Measurements from ENCODE around the gene FAM241A. TPM values are rescaled to one million over a fixed set of nuclear protein-coding genes. Genes with fewer than 3 reads are reported as not detected.

Gene FAM241A
- total RNA-seq (2022; extraction: Qiagen RNA extraction; ENCODE audit: low read depth): 0.74 to 1.1 TPM (median 0.95 TPM) in 5 replicates

GRCh38 chr4:112145326-112145789 is at the start of gene FAM241A:
Gene FAM241A, plus strand, starts transcription at chr4:112145454. Its CDS starts 127 bp downstream, at chr4:112145581.

DNA sequence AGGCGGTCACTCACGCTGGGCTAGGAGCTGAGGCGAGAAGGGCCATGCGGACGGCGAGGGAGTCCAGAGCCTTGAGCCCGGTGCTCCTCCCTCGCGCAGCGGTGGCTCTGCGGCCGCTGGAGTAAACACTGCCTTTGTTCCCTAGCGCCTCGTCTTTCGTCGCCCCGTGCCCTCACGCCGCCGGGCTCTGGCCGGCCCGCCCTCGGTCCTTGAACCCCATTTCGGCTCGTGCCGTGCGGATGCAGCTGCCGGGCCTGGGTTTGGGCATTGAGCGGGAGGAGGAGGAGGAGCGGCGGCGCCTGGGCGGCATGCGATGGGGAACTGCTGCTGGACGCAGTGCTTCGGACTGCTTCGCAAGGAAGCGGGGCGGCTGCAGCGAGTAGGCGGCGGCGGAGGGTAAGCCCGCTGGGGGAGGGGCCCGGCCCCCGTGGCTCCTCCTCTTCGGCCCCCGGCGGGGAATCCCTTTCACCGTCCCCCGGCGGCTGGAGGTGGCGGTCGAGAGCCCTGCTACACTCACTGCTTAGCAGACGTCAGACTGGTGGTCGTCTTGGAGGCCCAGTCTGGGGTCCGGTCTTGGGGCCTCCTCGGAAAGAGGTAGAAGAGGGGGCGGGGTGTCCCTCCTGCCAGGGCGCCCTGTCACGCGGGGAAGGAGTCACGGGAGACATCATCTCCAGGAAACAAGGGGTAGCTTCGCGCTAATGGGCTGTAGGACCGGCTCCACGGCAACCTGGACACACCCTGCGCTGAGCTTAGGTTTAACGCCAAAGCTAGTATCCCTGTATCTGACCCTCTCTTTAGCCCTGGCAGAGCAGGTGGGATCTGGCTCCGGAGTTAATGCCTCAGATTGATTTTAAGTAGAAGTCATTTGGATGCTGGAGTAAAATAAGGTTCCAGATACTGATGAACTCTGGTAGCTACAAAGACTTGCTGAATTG is 86.8 kb downstream of the FAM241A start, which contains the start of gene AP1AR:
Gene AP1AR, plus strand, starts transcription at position 9 of the 935 bp plus-strand sequence. Its CDS starts 305 bp downstream, at position 314.

Other genes starting within 250 kb of the FAM241A start
- gene AP1AR, start 86.3 kb downstream of the FAM241A start, total RNA-seq (2022; extraction: Qiagen RNA extraction; ENCODE audit: low read depth): 12.0 to 18.5 TPM (median 13.0 TPM) in 5 replicates
- 3.6 to 5.2 TPM (median 4.8 TPM) in 5 replicates for gene TIFA, start 140.4 kb downstream of the FAM241A start, total RNA-seq (2022; extraction: Qiagen RNA extraction; ENCODE audit: low read depth)
- 1.8 to 3.9 TPM (median 2.7 TPM) in 5 replicates for gene ALPK1, start 151.9 kb downstream of the FAM241A start, total RNA-seq (2022; extraction: Qiagen RNA extraction; ENCODE audit: low read depth)